DMS 273 (cell line): ENCODE data around the gene KANK2.

Source experiments
- DNase-seq: peaks from one replicate; lab custom pipeline; 2025; ENCODE audit not compliant: unreplicated experiment; lab: John Stamatoyannopoulos, UW

The KANK2 gene

GRCh38 chr19:11226716-11227166 is 29.4 kb upstream of the KANK2 start:
- no peak for DNase-seq

GRCh38 chr19:11225815-11226214 is 28.5 kb upstream of the KANK2 start:
- no peak for DNase-seq

- no peak for DNase-seq
Observed at GRCh38 chr19:11225172-11225571, 27.8 kb upstream of the KANK2 start.

GRCh38 chr19:11224429-11224828 is 27.1 kb upstream of the KANK2 start:
- DNase-seq = no peak

- DNase-seq = peak; percentile 39
Observed at GRCh38 chr19:11223200-11223599, 25.9 kb upstream of the KANK2 start.

GRCh38 chr19:11221082-11221598 is 23.8 kb upstream of the KANK2 start:
- no peak for DNase-seq

- no peak for DNase-seq
Observed at GRCh38 chr19:11214387-11214786, 17.0 kb upstream of the KANK2 start.

- DNase-seq = no peak
Observed at GRCh38 chr19:11210656-11210928, 13.2 kb upstream of the KANK2 start.

- DNase-seq = no peak
Observed at GRCh38 chr19:11209839-11210655, 12.7 kb upstream of the KANK2 start.

GRCh38 chr19:11208561-11209471 is 11.5 kb upstream of the KANK2 start:
- DNase-seq = peak; percentile 47

GRCh38 chr19:11205939-11206570 is 8.7 kb upstream of the KANK2 start:
- DNase-seq = no peak

- peak; percentile 84 for DNase-seq
Observed at GRCh38 chr19:11204943-11205349, 7.6 kb upstream of the KANK2 start.

- DNase-seq = no peak
Observed at GRCh38 chr19:11204076-11204602, 6.8 kb upstream of the KANK2 start.

GRCh38 chr19:11203194-11204075 is 6.1 kb upstream of the KANK2 start:
- peak; percentile 69 for DNase-seq

- no peak for DNase-seq
Observed at GRCh38 chr19:11202488-11203193, 5.3 kb upstream of the KANK2 start.

- no peak for DNase-seq
Observed at GRCh38 chr19:11201791-11202190, 4.4 kb upstream of the KANK2 start.

GRCh38 chr19:11200931-11201330 is 3.6 kb upstream of the KANK2 start:
- DNase-seq = no peak

GRCh38 chr19:11200015-11200574 is 2.8 kb upstream of the KANK2 start:
- DNase-seq = no peak

- DNase-seq = no peak
Observed at GRCh38 chr19:11199517-11199916, 2.2 kb upstream of the KANK2 start.
